HepG2 (cell line): ENCODE results near the gene TRIM61. TPM values are rescaled to one million over a fixed set of nuclear protein-coding genes. Genes with fewer than 3 reads are reported as not detected.
"Not testable (repeated sequence)": the region's sequence is repeated elsewhere in the genome, so short reads cannot be mapped to it uniquely, and the experiment has no call there.

Experiments
- ATAC-seq: fragments of 200-7000 bp; cut with Tn5 transposase; 3 replicates; pipeline ENCODE4 v1.9.1; 2020; ENCODE audit warnings: mild to moderate bottlenecking, moderate library complexity
- BruUV-seq: library from RNA; stranded (reverse); fragments of 400-500 nt; replicated peaks from 2 replicates; lab custom pipeline; 2021; lab: Mats Ljungman, UMichigan
- CTCF ChIA-PET: fragments of 300-600 bp; formaldehyde crosslinking; extraction: SDS; loops from one replicate; lab custom pipeline; 2021; ENCODE audit warnings: low total read pairs, inconsistent platforms, low intra/inter-chr PET ratio; lab: Yijun Ruan, JAX
- POLR2A ChIA-PET: fragments of 350-600 bp; sonication (Branson Sonifier 250); formaldehyde crosslinking; loops from one replicate; lab custom pipeline; 2020; ENCODE audit warnings: antibody characterized with exemption, inconsistent platforms; lab: Yijun Ruan, JAX
- DNase-seq: peaks from one replicate; pipeline ENCODE4 v3.0.0-alpha.2; 2015; ENCODE audit warnings: low spot score
- FAIRE-seq: peaks from 3 replicates; lab custom pipeline; 2011; peaks lifted over from hg19 to GRCh38; lab: Jason Lieb, UNC
- H2AFZ ChIP-seq: one replicate; pipeline ENCODE4 v1.6.1; 2011; ENCODE audit warnings: low read length, inconsistent platforms
- H3K27ac ChIP-seq: fragments of 300-600 bp; 3 replicates; pipeline ENCODE4 v1.8.0; 2011; ENCODE audit warnings: mixed run types, mild to moderate bottlenecking, mixed read lengths, low read length, inconsistent platforms; ENCODE audit not compliant: insufficient read depth; ENCODE audit errors: extremely low read length
- H3K27me3 ChIP-seq, 2 experiments: fragments of 200-600 bp in 1 of 2; 2 replicates in 1 of 2; 3 replicates in 1 of 2; pipeline versions ENCODE4 v1.6.0 to v1.8.0; 2011; ENCODE audit warnings: low read length in 2 of 2, mild to moderate bottlenecking in 2 of 2, moderate library complexity in 2 of 2, inconsistent platforms in 1 of 2; ENCODE audit not compliant: insufficient read depth in 2 of 2, control insufficient read depth in 1 of 2
- H3K36me3 ChIP-seq, 2 experiments: fragments of 200-600 bp in 1 of 2; replicated peaks in 1 of 2; 2 replicates in 1 of 2; 3 replicates in 1 of 2; pipeline versions ENCODE4 v1.5.1 to v1.8.0; 2011; ENCODE audit warnings: low read length in 2 of 2, inconsistent platforms in 1 of 2; ENCODE audit not compliant: insufficient read depth in 2 of 2, control insufficient read depth in 1 of 2
- H3K4me1 ChIP-seq: 2 replicates; pipeline ENCODE4 v1.5.1; 2012; ENCODE audit warnings: low read length, inconsistent platforms; ENCODE audit not compliant: insufficient read depth
- H3K4me2 ChIP-seq: 2 replicates; pipeline ENCODE4 v1.6.0; 2011; ENCODE audit warnings: low read depth, low read length, inconsistent platforms
- H3K4me3 ChIP-seq, 3 experiments: fragments of 200-600 bp in 1 of 3; sonication (generic), shearing (Covaris generic) in 1 of 3; replicated peaks in 1 of 3; 2 replicates each; pipeline ENCODE4 v1.5.1; 2011 to 2016; ENCODE audit warnings: low read length in 3 of 3, inconsistent platforms in 2 of 3, low read depth in 2 of 3, mild to moderate bottlenecking in 2 of 3, control low read depth in 1 of 3, mixed read lengths in 1 of 3; ENCODE audit not compliant: insufficient read depth in 1 of 3
- H3K79me2 ChIP-seq: one replicate; pipeline ENCODE4 v1.6.1; 2011; ENCODE audit warnings: low read length, inconsistent platforms; ENCODE audit not compliant: insufficient read depth
- H3K9ac ChIP-seq: 2 replicates; pipeline ENCODE4 v1.6.0; 2011; ENCODE audit warnings: mild to moderate bottlenecking, low read depth, low read length, inconsistent platforms; ENCODE audit not compliant: insufficient read depth
- H3K9me3 ChIP-seq: 2 replicates; pipeline ENCODE4 v1.5.1; 2012; ENCODE audit warnings: mild to moderate bottlenecking, low read length
- H4K20me1 ChIP-seq: 2 replicates; pipeline ENCODE4 v1.6.0; 2011; ENCODE audit warnings: inconsistent platforms, mild to moderate bottlenecking, low read length, moderate library complexity; ENCODE audit not compliant: insufficient read depth
- ARID5B ChIP-seq: IDR thresholded peaks from 2 replicates; pipeline ENCODE4 v1.4.0; 2020; ENCODE audit warnings: mild to moderate bottlenecking, missing genetic modification reagents
- NFIB ChIP-seq: sonication (generic); formaldehyde crosslinking; IDR thresholded peaks from 2 replicates; pipeline ENCODE4 v1.9.0; 2021; ENCODE audit warnings: missing genetic modification reagents, mild to moderate bottlenecking, borderline replicate concordance
- NR2C2 ChIP-seq: sonication (generic); formaldehyde crosslinking; IDR thresholded peaks from 2 replicates; pipeline ENCODE4 v1.4.0; 2020; ENCODE audit warnings: missing genetic modification reagents, mild to moderate bottlenecking, moderate library complexity, borderline replicate concordance
- PPARG ChIP-seq: conservative IDR thresholded peaks from 2 replicates; pipeline ENCODE4 v1.6.1; 2016; ENCODE audit warnings: missing biosample characterization, missing genetic modification reagents
- SIN3A ChIP-seq: IDR thresholded peaks from 2 replicates; pipeline ENCODE4 v1.6.1; 2011; ENCODE audit warnings: low read depth, mild to moderate bottlenecking, control low read depth, low read length, borderline replicate concordance
- SIX1 ChIP-seq: sonication (generic); formaldehyde crosslinking; IDR thresholded peaks from 2 replicates; pipeline ENCODE4 v1.4.0; 2020; ENCODE audit warnings: missing genetic modification reagents, borderline replicate concordance
- ZBTB21 ChIP-seq: sonication (generic); formaldehyde crosslinking; IDR thresholded peaks from 2 replicates; pipeline ENCODE4 v1.4.0; 2020; ENCODE audit warnings: missing genetic modification reagents
- ZNF143 ChIP-seq: sonication (generic); formaldehyde crosslinking; IDR thresholded peaks from 2 replicates; pipeline ENCODE4 v1.4.0; 2020; ENCODE audit warnings: missing genetic modification reagents
- ZNF776 ChIP-seq: sonication (generic); formaldehyde crosslinking; IDR thresholded peaks from 2 replicates; pipeline ENCODE4 v1.4.0; 2020; ENCODE audit warnings: mild to moderate bottlenecking, missing genetic modification reagents
- WGBS: methylation state at CpG from one replicate; pipeline ENCODE4 v1.1.6; 2017; ENCODE audit warnings: low lambda C conversion rate; 5-methylcytosine and 5-hydroxymethylcytosine counted together
- in situ Hi-C: cut with HindIII; loops from 2 replicates; pipeline ENCODE4 v1.10.0; 2017; ENCODE audit warnings: low pct_unique_long_range_greater_than_20kb; ENCODE audit not compliant: extremely low pct_ligation_motif_present
- intact Hi-C: fragments of 100-400 bp; cut with micrococcal nuclease; formaldehyde crosslinking; loops from one replicate; pipeline ENCODE4 v1.10.0; 2022; ENCODE audit not compliant: unreplicated experiment
- polyA plus RNA-seq, 8 experiments: library from polyadenylated mRNA; depleted of rRNA in 3 of 8; stranded (reverse) in 7 of 8; unstranded in 1 of 8; fragments of >200 nt; fragmentation: Illumina TruSeq in 4 of 8; extraction: Trizol in 4 of 8; gene quantifications; 2 replicates each; pipeline versions ENCODE4 v1.2.1 to v1.2.3, GENCODE V29; 2011 to 2016; ENCODE audit warnings: low read depth in 4 of 8, missing spikeins in 1 of 8, mixed read lengths in 1 of 8; ENCODE audit not compliant: insufficient read depth in 1 of 8
- total RNA-seq, 5 experiments: library from RNA; depleted of rRNA; stranded (reverse); fragments of >200 nt; fragmentation: Illumina TruSeq; extraction: Trizol; gene quantifications; 2 replicates each; pipeline ENCODE4 v1.2.3, GENCODE V29; 2016; ENCODE audit warnings: low read depth in 1 of 5
- TF ChIP-seq, protein P1 (sequence below): sonication (generic); formaldehyde crosslinking; conservative IDR thresholded peaks from 2 replicates; pipeline ENCODE4 v1.8.1; 2023; ENCODE audit warnings: missing genetic modification reagents
- TF ChIP-seq, protein P2 (sequence below): fragments of 450-650 bp; IDR thresholded peaks from 2 replicates; pipeline ENCODE4 v1.6.1; 2017; ENCODE audit warnings: mild to moderate bottlenecking

TRIM61 gene
- total and polyA plus RNA-seq, 2 of the 13 experiments (the other 11 are each of a cell fraction or from before 2014, with no cell fraction given): not detected

GRCh38 chr4:164990786-164991185 lies 13.3 kb upstream of the TRIM61 start:
- H3K36me3 ChIP-seq, ATAC-seq, POLR2A ChIA-PET, H3K27me3 ChIP-seq, BruUV-seq, H3K27ac ChIP-seq, H2AFZ ChIP-seq, H3K4me1 ChIP-seq, in situ Hi-C loops, H3K9ac ChIP-seq, intact Hi-C loops, FAIRE-seq, CTCF ChIA-PET, H3K4me3 ChIP-seq, H3K4me2 ChIP-seq, H4K20me1 ChIP-seq, H3K79me2 ChIP-seq, H3K9me3 ChIP-seq, DNase-seq: not testable (repeated sequence)
- 34% methylated on average over 9 of the region's 10 CpGs for WGBS

GRCh38 chr4:164989471-164989870 lies 12.0 kb upstream of the TRIM61 start:
- Histone ChIP-seq H3K4me2 (no peak overlapping the region), H3K4me1 (no peaks in the 10 kb centered on the region), H2AFZ (no peak overlapping the region), H3K36me3 (no peaks in the 10 kb centered on the region), H4K20me1 (no peaks in the 10 kb centered on the region), H3K27ac (no peak overlapping the region), H3K79me2 (no peaks in the 10 kb centered on the region), H3K9ac (no peak overlapping the region), H3K9me3 (no peaks in the 10 kb centered on the region), H3K27me3 (peaks cover 0 to 8% of the 10 kb centered on the region in 2 experiments; a peak in 1 of 5 replicates), H3K4me3 (no peak overlapping the region)
- ChIA-PET CTCF (no interaction called here), POLR2A (no interaction called here)
- whole genome bisulfite sequencing: 0% methylated on average over 2 of the region's 2 CpGs
- intact Hi-C loops (no loop called here), in situ Hi-C loops (no loop called here)
- DNase-seq: no peak
- no peak for ATAC-seq
- no TSS peak for BruUV-seq
- FAIRE-seq: no peak
- TF ChIP-seq NR2C2 (CRISPR knock-in tag) (no peak), ARID5B (CRISPR knock-in tag) (no peak), NFIB (no peak), SIN3A (no peak), ZNF776 (CRISPR knock-in tag) (no peak), SIX1 (CRISPR knock-in tag) (no peak), ZBTB21 (CRISPR knock-in tag) (no peak), ZNF143 (CRISPR knock-in tag) (no peak), PPARG (CRISPR knock-in tag) (no peak)
- TF ChIP-seq, protein P1, sequence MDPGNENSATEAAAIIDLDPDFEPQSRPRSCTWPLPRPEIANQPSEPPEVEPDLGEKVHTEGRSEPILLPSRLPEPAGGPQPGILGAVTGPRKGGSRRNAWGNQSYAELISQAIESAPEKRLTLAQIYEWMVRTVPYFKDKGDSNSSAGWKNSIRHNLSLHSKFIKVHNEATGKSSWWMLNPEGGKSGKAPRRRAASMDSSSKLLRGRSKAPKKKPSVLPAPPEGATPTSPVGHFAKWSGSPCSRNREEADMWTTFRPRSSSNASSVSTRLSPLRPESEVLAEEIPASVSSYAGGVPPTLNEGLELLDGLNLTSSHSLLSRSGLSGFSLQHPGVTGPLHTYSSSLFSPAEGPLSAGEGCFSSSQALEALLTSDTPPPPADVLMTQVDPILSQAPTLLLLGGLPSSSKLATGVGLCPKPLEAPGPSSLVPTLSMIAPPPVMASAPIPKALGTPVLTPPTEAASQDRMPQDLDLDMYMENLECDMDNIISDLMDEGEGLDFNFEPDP (CRISPR knock-in tag): no peak
- TF ChIP-seq, protein P2, sequence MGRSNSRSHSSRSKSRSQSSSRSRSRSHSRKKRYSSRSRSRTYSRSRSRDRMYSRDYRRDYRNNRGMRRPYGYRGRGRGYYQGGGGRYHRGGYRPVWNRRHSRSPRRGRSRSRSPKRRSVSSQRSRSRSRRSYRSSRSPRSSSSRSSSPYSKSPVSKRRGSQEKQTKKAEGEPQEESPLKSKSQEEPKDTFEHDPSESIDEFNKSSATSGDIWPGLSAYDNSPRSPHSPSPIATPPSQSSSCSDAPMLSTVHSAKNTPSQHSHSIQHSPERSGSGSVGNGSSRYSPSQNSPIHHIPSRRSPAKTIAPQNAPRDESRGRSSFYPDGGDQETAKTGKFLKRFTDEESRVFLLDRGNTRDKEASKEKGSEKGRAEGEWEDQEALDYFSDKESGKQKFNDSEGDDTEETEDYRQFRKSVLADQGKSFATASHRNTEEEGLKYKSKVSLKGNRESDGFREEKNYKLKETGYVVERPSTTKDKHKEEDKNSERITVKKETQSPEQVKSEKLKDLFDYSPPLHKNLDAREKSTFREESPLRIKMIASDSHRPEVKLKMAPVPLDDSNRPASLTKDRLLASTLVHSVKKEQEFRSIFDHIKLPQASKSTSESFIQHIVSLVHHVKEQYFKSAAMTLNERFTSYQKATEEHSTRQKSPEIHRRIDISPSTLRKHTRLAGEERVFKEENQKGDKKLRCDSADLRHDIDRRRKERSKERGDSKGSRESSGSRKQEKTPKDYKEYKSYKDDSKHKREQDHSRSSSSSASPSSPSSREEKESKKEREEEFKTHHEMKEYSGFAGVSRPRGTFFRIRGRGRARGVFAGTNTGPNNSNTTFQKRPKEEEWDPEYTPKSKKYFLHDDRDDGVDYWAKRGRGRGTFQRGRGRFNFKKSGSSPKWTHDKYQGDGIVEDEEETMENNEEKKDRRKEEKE: no peak
